Measurements from ENCODE around the gene GSAP. TPM values are rescaled to one million over a fixed set of nuclear protein-coding genes. Genes with fewer than 3 reads are reported as not detected.
A peak's percentile ranks its signal among the peaks of the same experiment; 100 is the strongest.
"Not testable (repeated sequence)": the region's sequence is repeated elsewhere in the genome, so short reads cannot be mapped to it uniquely, and the experiment has no call there.

The GSAP gene
- total and polyA plus RNA-seq, 2 donors (not counting 1 experiment from before 2014, with no cell fraction given): 140 to 207 TPM

- H3K36me3 ChIP-seq (replicated peaks in 1 of 2; ENCODE audit: control extremely low read depth in 1 of 2, control insufficient read depth in 1 of 2, extremely low read depth in 1 of 2, insufficient read depth in 2 of 2, low read length in 1 of 2): no peaks in the 10 kb centered on the region
- Mint-ChIP-seq H3K4me3 (peak overlapping the region; percentile 2), H3K27ac (peak overlapping the region; percentile 51), H3K9me3 (ENCODE audit: insufficient read depth) (no peaks in the 10 kb centered on the region), H3K27me3 (no peaks in the 10 kb centered on the region), H3K4me1 (peaks cover 15% of the 10 kb centered on the region)
- H3K9ac ChIP-seq (ENCODE audit: low read length): no peak overlapping the region
- H3K4me3 ChIP-seq (ENCODE audit: control extremely low read depth in 1 of 5, extremely low read depth in 1 of 5, insufficient read depth in 1 of 5, low read depth in 2 of 5, low read length in 4 of 5): no peak overlapping the region
- no peak overlapping the region for H2AFZ ChIP-seq (ENCODE audit: insufficient read depth, low read depth, low read length, poor library complexity, severe bottlenecking)
- TF ChIP-seq CTCF (IDR thresholded peaks at IDR 0.05) (no peak), EZH2 (IDR thresholded peaks at IDR 0.05; ENCODE audit: borderline replicate concordance, insufficient read depth, low read depth, low read length, poor library complexity, severe bottlenecking) (no peak)
- no peaks in the 10 kb centered on the region for H4K20me1 ChIP-seq (ENCODE audit: control insufficient read depth, insufficient read depth, low read length, poor library complexity, severe bottlenecking)
- intact Hi-C loops (cut with micrococcal nuclease): no loop called here
- ChIA-PET POLR2A (no interaction called here), CTCF (interaction anchor here (0.6 to 0.8 kb wide), 2 partner anchors 29 to 54 kb away, joined by 3 read pairs; no protein-coding TSS in a partner anchor)
- no peak overlapping the region for H3K27ac ChIP-seq (ENCODE audit: low read length in 2 of 2)
- H3K9me3 ChIP-seq (ENCODE audit: control extremely low read depth in 1 of 3, control insufficient read depth in 2 of 3, insufficient read depth in 1 of 3, low read length in 2 of 3): no peaks in the 10 kb centered on the region
- no peaks in the 10 kb centered on the region for H3K79me2 ChIP-seq (ENCODE audit: control insufficient read depth, insufficient read depth, low read length)
- H3K4me1 ChIP-seq (ENCODE audit: control insufficient read depth in 2 of 2, insufficient read depth in 2 of 2, low read length in 2 of 2): peaks cover 9 to 11% of the 10 kb centered on the region in 2 donors
- no peak for DNase-seq
- 7% methylated on average over 2 of the region's 3 CpGs for WGBS (ENCODE audit: insufficient coverage)
- peak overlapping the region; percentile 20 for H3K4me2 ChIP-seq (replicated peaks; ENCODE audit: low read depth, low read length, poor library complexity, severe bottlenecking)
- ATAC-seq (ENCODE audit: low read depth): no peak
- H3K27me3 ChIP-seq (replicated peaks in 1 of 4; ENCODE audit: control extremely low read depth in 1 of 4, control insufficient read depth in 3 of 4, insufficient read depth in 4 of 4, low read length in 3 of 4): no peaks in the 10 kb centered on the region
Measured at GRCh38 chr7:77281780-77282478, 134.2 kb downstream of the GSAP start.

GRCh38 chr7:77276120-77276519 lies 140.0 kb downstream of the GSAP start:
- Mint-ChIP-seq H3K4me3 (no peak overlapping the region), H3K9me3 (ENCODE audit: insufficient read depth) (no peaks in the 10 kb centered on the region), H3K27me3 (no peaks in the 10 kb centered on the region), H3K27ac (no peak overlapping the region), H3K4me1 (peaks cover 11% of the 10 kb centered on the region)
- Histone ChIP-seq H2AFZ (ENCODE audit: insufficient read depth, low read depth, low read length, poor library complexity, severe bottlenecking) (no peak overlapping the region), H3K27ac (ENCODE audit: low read length in 2 of 2) (no peak overlapping the region), H3K9me3 (ENCODE audit: control extremely low read depth in 1 of 3, control insufficient read depth in 2 of 3, insufficient read depth in 1 of 3, low read length in 2 of 3) (no peaks in the 10 kb centered on the region), H3K27me3 (replicated peaks in 1 of 4; ENCODE audit: control extremely low read depth in 1 of 4, control insufficient read depth in 3 of 4, insufficient read depth in 4 of 4, low read length in 3 of 4) (no peaks in the 10 kb centered on the region), H4K20me1 (ENCODE audit: control insufficient read depth, insufficient read depth, low read length, poor library complexity, severe bottlenecking) (no peaks in the 10 kb centered on the region), H3K9ac (ENCODE audit: low read length) (no peak overlapping the region), H3K36me3 (replicated peaks in 1 of 2; ENCODE audit: control extremely low read depth in 1 of 2, control insufficient read depth in 1 of 2, extremely low read depth in 1 of 2, insufficient read depth in 2 of 2, low read length in 1 of 2) (no peaks in the 10 kb centered on the region), H3K79me2 (ENCODE audit: control insufficient read depth, insufficient read depth, low read length) (no peaks in the 10 kb centered on the region), H3K4me2 (replicated peaks; ENCODE audit: low read depth, low read length, poor library complexity, severe bottlenecking) (no peak overlapping the region), H3K4me1 (ENCODE audit: control insufficient read depth in 2 of 2, insufficient read depth in 2 of 2, low read length in 2 of 2) (peaks cover under 1 to 5% of the 10 kb centered on the region in 2 donors), H3K4me3 (ENCODE audit: control extremely low read depth in 1 of 5, extremely low read depth in 1 of 5, insufficient read depth in 1 of 5, low read depth in 2 of 5, low read length in 4 of 5) (no peak overlapping the region)
- TF ChIP-seq CTCF (IDR thresholded peaks at IDR 0.05) (no peak), EZH2 (IDR thresholded peaks at IDR 0.05; ENCODE audit: borderline replicate concordance, insufficient read depth, low read depth, low read length, poor library complexity, severe bottlenecking) (no peak)
- intact Hi-C loops (cut with micrococcal nuclease): no loop called here
- no CpG with 5 or more reads among the region's 4 CpGs for WGBS (ENCODE audit: insufficient coverage)
- DNase-seq (no peak), ATAC-seq (ENCODE audit: low read depth) (peak; percentile 14)
- CTCF ChIA-PET: interaction anchor here (0.9 kb wide), 1 partner anchor 56 kb away, joined by 3 read pairs; no protein-coding TSS in a partner anchor
- POLR2A ChIA-PET: no interaction called here

- H3K4me3 Mint-ChIP-seq; CTCF ChIA-PET; H2AFZ ChIP-seq (ENCODE audit: insufficient read depth, low read depth, low read length, poor library complexity, severe bottlenecking); H4K20me1 ChIP-seq (ENCODE audit: control insufficient read depth, insufficient read depth, low read length, poor library complexity, severe bottlenecking); DNase-seq; H3K9ac ChIP-seq (ENCODE audit: low read length); H3K27ac ChIP-seq (ENCODE audit: low read length in 2 of 2); H3K36me3 ChIP-seq (replicated peaks in 1 of 2; ENCODE audit: control extremely low read depth in 1 of 2, control insufficient read depth in 1 of 2, extremely low read depth in 1 of 2, insufficient read depth in 2 of 2, low read length in 1 of 2); ATAC-seq (ENCODE audit: low read depth); H3K79me2 ChIP-seq (ENCODE audit: control insufficient read depth, insufficient read depth, low read length); H3K27me3 ChIP-seq (replicated peaks in 1 of 4; ENCODE audit: control extremely low read depth in 1 of 4, control insufficient read depth in 3 of 4, insufficient read depth in 4 of 4, low read length in 3 of 4); H3K9me3 Mint-ChIP-seq (ENCODE audit: insufficient read depth); H3K4me3 ChIP-seq (ENCODE audit: control extremely low read depth in 1 of 5, extremely low read depth in 1 of 5, insufficient read depth in 1 of 5, low read depth in 2 of 5, low read length in 4 of 5); H3K27me3 Mint-ChIP-seq; H3K4me1 ChIP-seq (ENCODE audit: control insufficient read depth in 2 of 2, insufficient read depth in 2 of 2, low read length in 2 of 2); intact Hi-C loops (cut with micrococcal nuclease); POLR2A ChIA-PET; H3K27ac Mint-ChIP-seq; H3K9me3 ChIP-seq (ENCODE audit: control extremely low read depth in 1 of 3, control insufficient read depth in 2 of 3, insufficient read depth in 1 of 3, low read length in 2 of 3); H3K4me2 ChIP-seq (replicated peaks; ENCODE audit: low read depth, low read length, poor library complexity, severe bottlenecking): not testable (repeated sequence)
- peaks cover 14% of the 10 kb centered on the region for H3K4me1 Mint-ChIP-seq
- no CpG with 5 or more reads among the region's 2 CpGs for WGBS (ENCODE audit: insufficient coverage)
Measured at GRCh38 chr7:77275663-77276062, 140.5 kb downstream of the GSAP start.

Data from B cell (primary cell).